ENCODE data around the gene GPATCH2L. TPM values are rescaled to one million over a fixed set of nuclear protein-coding genes. Genes with fewer than 3 reads are reported as not detected.

The GPATCH2L gene
- total RNA-seq (2014; rRNA removed; shearing (Covaris generic); ENCODE audit: low replicate concordance): 71.8 TPM in 2 replicates

- Histone ChIP-seq H3K9me3 (ENCODE audit: low read length) (no peaks in the 10 kb centered on the region), H3K79me2 (ENCODE audit: low read length) (peaks cover 49% of the 10 kb centered on the region), H3K27ac (ENCODE audit: low read length) (peak within 1 kb of the TSS; percentile 64), H4K20me1 (ENCODE audit: insufficient read depth, low read depth, low read length) (peaks cover 28% of the 10 kb centered on the region), H3K4me1 (ENCODE audit: low read length) (peaks cover 47% of the 10 kb centered on the region), H3K9me2 (replicated peaks; ENCODE audit: insufficient read depth, low read length) (no peaks in the 10 kb centered on the region), H3K27me3 (ENCODE audit: low read length) (no peaks in the 10 kb centered on the region), H2AFZ (ENCODE audit: low read length) (peak within 1 kb of the TSS; percentile 55; the same call in 1 of the 2 replicates), H3K36me3 (ENCODE audit: insufficient read depth, low read length) (peaks cover 31% of the 10 kb centered on the region), H3K9ac (ENCODE audit: low read length) (peak within 1 kb of the TSS; percentile 93), H3K4me2 (ENCODE audit: low read depth, low read length, poor library complexity, severe bottlenecking) (peak within 1 kb of the TSS; percentile 89), H3K4me3 (ENCODE audit: low read length) (peak within 1 kb of the TSS; percentile 93)
- DNase-seq: peak; percentile 99
Measured at GRCh38 chr14:76151398-76152332, at the start of gene GPATCH2L. Gene GPATCH2L, plus strand, starts transcription at chr14:76151922. Its CDS starts 2,442 bp downstream, at chr14:76154364.

GRCh38 chr14:76104802-76105355 is 46.8 kb upstream of the GPATCH2L start:
- H4K20me1 ChIP-seq (ENCODE audit: insufficient read depth, low read depth, low read length): no peaks in the 10 kb centered on the region
- no peak overlapping the region for H3K4me3 ChIP-seq (ENCODE audit: low read length)
- H3K4me1 ChIP-seq (ENCODE audit: low read length): no peaks in the 10 kb centered on the region
- H2AFZ ChIP-seq (ENCODE audit: low read length): no peak overlapping the region
- no peak overlapping the region for H3K4me2 ChIP-seq (ENCODE audit: low read depth, low read length, poor library complexity, severe bottlenecking)
- no peak overlapping the region for H3K9ac ChIP-seq (ENCODE audit: low read length)
- H3K27ac ChIP-seq (ENCODE audit: low read length): no peak overlapping the region
- no peaks in the 10 kb centered on the region for H3K27me3 ChIP-seq (ENCODE audit: low read length)
- H3K9me2 ChIP-seq (replicated peaks; ENCODE audit: insufficient read depth, low read length): no peaks in the 10 kb centered on the region
- no peaks in the 10 kb centered on the region for H3K9me3 ChIP-seq (ENCODE audit: low read length)
- H3K36me3 ChIP-seq (ENCODE audit: insufficient read depth, low read length): no peaks in the 10 kb centered on the region
- DNase-seq: no peak
- H3K79me2 ChIP-seq (ENCODE audit: low read length): no peaks in the 10 kb centered on the region

- H3K79me2 ChIP-seq (ENCODE audit: low read length): no peaks in the 10 kb centered on the region
- no peak overlapping the region for H3K27ac ChIP-seq (ENCODE audit: low read length)
- no peaks in the 10 kb centered on the region for H3K9me2 ChIP-seq (replicated peaks; ENCODE audit: insufficient read depth, low read length)
- H2AFZ ChIP-seq (ENCODE audit: low read length): no peak overlapping the region
- H3K9ac ChIP-seq (ENCODE audit: low read length): no peak overlapping the region
- no peaks in the 10 kb centered on the region for H4K20me1 ChIP-seq (ENCODE audit: insufficient read depth, low read depth, low read length)
- H3K9me3 ChIP-seq (ENCODE audit: low read length): no peaks in the 10 kb centered on the region
- no peaks in the 10 kb centered on the region for H3K4me1 ChIP-seq (ENCODE audit: low read length)
- no peaks in the 10 kb centered on the region for H3K36me3 ChIP-seq (ENCODE audit: insufficient read depth, low read length)
- no peak overlapping the region for H3K4me2 ChIP-seq (ENCODE audit: low read depth, low read length, poor library complexity, severe bottlenecking)
- no peak for DNase-seq
- no peak overlapping the region for H3K4me3 ChIP-seq (ENCODE audit: low read length)
- no peaks in the 10 kb centered on the region for H3K27me3 ChIP-seq (ENCODE audit: low read length)
Measured at GRCh38 chr14:76106188-76106587, 45.5 kb upstream of the GPATCH2L start.

- Histone ChIP-seq H3K36me3 (ENCODE audit: insufficient read depth, low read length) (no peaks in the 10 kb centered on the region), H2AFZ (ENCODE audit: low read length) (no peak overlapping the region), H3K27ac (ENCODE audit: low read length) (no peak overlapping the region), H3K9ac (ENCODE audit: low read length) (no peak overlapping the region), H3K9me3 (ENCODE audit: low read length) (no peaks in the 10 kb centered on the region), H3K79me2 (ENCODE audit: low read length) (no peaks in the 10 kb centered on the region), H4K20me1 (ENCODE audit: insufficient read depth, low read depth, low read length) (no peaks in the 10 kb centered on the region), H3K4me3 (ENCODE audit: low read length) (no peak overlapping the region), H3K4me2 (ENCODE audit: low read depth, low read length, poor library complexity, severe bottlenecking) (no peak overlapping the region), H3K9me2 (replicated peaks; ENCODE audit: insufficient read depth, low read length) (no peaks in the 10 kb centered on the region), H3K4me1 (ENCODE audit: low read length) (no peaks in the 10 kb centered on the region), H3K27me3 (ENCODE audit: low read length) (no peaks in the 10 kb centered on the region)
- DNase-seq: no peak
Measured at GRCh38 chr14:76109087-76109880, 42.4 kb upstream of the GPATCH2L start.

- 0 out of 2 replicates have a peak, but pooled peaks cover 3% of the 10 kb centered on the region for H3K27me3 ChIP-seq (ENCODE audit: low read length)
Measured at GRCh38 chr14:76112889-76113624, 38.7 kb upstream of the GPATCH2L start.

GRCh38 chr14:76113691-76114090 is 38.0 kb upstream of the GPATCH2L start:
- Histone ChIP-seq H3K9ac (ENCODE audit: low read length) (no peak overlapping the region), H3K36me3 (ENCODE audit: insufficient read depth, low read length) (no peaks in the 10 kb centered on the region), H3K4me3 (ENCODE audit: low read length) (no peak overlapping the region), H3K27ac (ENCODE audit: low read length) (no peak overlapping the region), H3K4me2 (ENCODE audit: low read depth, low read length, poor library complexity, severe bottlenecking) (no peak overlapping the region), H3K9me2 (replicated peaks; ENCODE audit: insufficient read depth, low read length) (no peaks in the 10 kb centered on the region), H3K4me1 (ENCODE audit: low read length) (no peaks in the 10 kb centered on the region), H3K27me3 (ENCODE audit: low read length) (0 out of 2 replicates have a peak, but pooled peaks cover 3% of the 10 kb centered on the region), H3K9me3 (ENCODE audit: low read length) (no peaks in the 10 kb centered on the region), H3K79me2 (ENCODE audit: low read length) (no peaks in the 10 kb centered on the region), H4K20me1 (ENCODE audit: insufficient read depth, low read depth, low read length) (no peaks in the 10 kb centered on the region), H2AFZ (ENCODE audit: low read length) (no peak overlapping the region)
- DNase-seq: no peak

More at GRCh38 chr14:76112889-76113624, 38.7 kb upstream of the GPATCH2L start:
- Histone ChIP-seq H3K9me2 (replicated peaks; ENCODE audit: insufficient read depth, low read length) (no peaks in the 10 kb centered on the region), H3K9me3 (ENCODE audit: low read length) (no peaks in the 10 kb centered on the region), H3K27ac (ENCODE audit: low read length) (no peak overlapping the region), H3K4me2 (ENCODE audit: low read depth, low read length, poor library complexity, severe bottlenecking) (no peak overlapping the region), H2AFZ (ENCODE audit: low read length) (no peak overlapping the region), H3K36me3 (ENCODE audit: insufficient read depth, low read length) (no peaks in the 10 kb centered on the region), H3K4me3 (ENCODE audit: low read length) (no peak overlapping the region), H3K79me2 (ENCODE audit: low read length) (no peaks in the 10 kb centered on the region), H3K4me1 (ENCODE audit: low read length) (no peaks in the 10 kb centered on the region), H3K9ac (ENCODE audit: low read length) (no peak overlapping the region), H4K20me1 (ENCODE audit: insufficient read depth, low read depth, low read length) (no peaks in the 10 kb centered on the region)
- DNase-seq: no peak

GRCh38 chr14:76115010-76115422 is 36.7 kb upstream of the GPATCH2L start:
- no peaks in the 10 kb centered on the region for H4K20me1 ChIP-seq (ENCODE audit: insufficient read depth, low read depth, low read length)
- H3K9ac ChIP-seq (ENCODE audit: low read length): no peak overlapping the region
- H3K36me3 ChIP-seq (ENCODE audit: insufficient read depth, low read length): no peaks in the 10 kb centered on the region
- 0 out of 2 replicates have a peak, but pooled peaks cover 3% of the 10 kb centered on the region for H3K27me3 ChIP-seq (ENCODE audit: low read length)
- H3K4me3 ChIP-seq (ENCODE audit: low read length): no peak overlapping the region
- H3K9me3 ChIP-seq (ENCODE audit: low read length): no peaks in the 10 kb centered on the region
- no peak overlapping the region for H2AFZ ChIP-seq (ENCODE audit: low read length)
- H3K4me1 ChIP-seq (ENCODE audit: low read length): no peaks in the 10 kb centered on the region
- no peak for DNase-seq
- H3K79me2 ChIP-seq (ENCODE audit: low read length): no peaks in the 10 kb centered on the region
- H3K9me2 ChIP-seq (replicated peaks; ENCODE audit: insufficient read depth, low read length): no peaks in the 10 kb centered on the region
- no peak overlapping the region for H3K27ac ChIP-seq (ENCODE audit: low read length)
- no peak overlapping the region for H3K4me2 ChIP-seq (ENCODE audit: low read depth, low read length, poor library complexity, severe bottlenecking)
